ENCODE data around the gene ACTL8. TPM values are rescaled to one million over a fixed set of nuclear protein-coding genes. Genes with fewer than 3 reads are reported as not detected.

ACTL8 gene
- total and polyA plus RNA-seq, 2 donors from 2014 or later: not detected

GRCh38 chr1:17759114-17759513 is 4.0 kb downstream of the ACTL8 start:
- TF ChIP-seq CTCF (IDR thresholded peaks at IDR 0.05; ENCODE audit: borderline replicate concordance, extremely low read depth, insufficient read depth): no peak
- Histone ChIP-seq H3K9ac (ENCODE audit: low read length in 3 of 3) (no peak overlapping the region), H3K4me3 (ENCODE audit: low read length in 3 of 3) (no peak overlapping the region), H3K9me3 (ENCODE audit: control insufficient read depth in 2 of 3, insufficient read depth in 1 of 3, low read length in 3 of 3) (peaks cover 0 to 31% (median 6%) of the 10 kb centered on the region in 3 donors), H3K36me3 (ENCODE audit: control insufficient read depth in 2 of 3, insufficient read depth in 3 of 3, low read length in 3 of 3) (no peaks in the 10 kb centered on the region), H3K4me1 (ENCODE audit: control insufficient read depth in 2 of 3, insufficient read depth in 2 of 3, low read depth in 1 of 3, low read length in 3 of 3) (no peaks in the 10 kb centered on the region), H3K27me3 (ENCODE audit: control insufficient read depth, insufficient read depth, low read length) (no peaks in the 10 kb centered on the region), H3K27ac (ENCODE audit: low read depth in 2 of 2, low read length in 2 of 2) (no peak overlapping the region)
- no peak for FAIRE-seq
- DNase-seq: peak in 1 of 5 donors; percentile 55
- intact Hi-C loops (cut with DNase I): no loop called here

- Histone ChIP-seq H3K27ac (ENCODE audit: low read depth in 2 of 2, low read length in 2 of 2) (no peak overlapping the region), H3K4me3 (ENCODE audit: low read length in 3 of 3) (no peak overlapping the region), H3K9me3 (ENCODE audit: control insufficient read depth in 2 of 3, insufficient read depth in 1 of 3, low read length in 3 of 3) (peaks cover 0 to 20% (median 6%) of the 10 kb centered on the region in 3 donors), H3K27me3 (ENCODE audit: control insufficient read depth, insufficient read depth, low read length) (no peaks in the 10 kb centered on the region), H3K36me3 (ENCODE audit: control insufficient read depth in 2 of 3, insufficient read depth in 3 of 3, low read length in 3 of 3) (no peaks in the 10 kb centered on the region), H3K9ac (ENCODE audit: low read length in 3 of 3) (no peak overlapping the region), H3K4me1 (ENCODE audit: control insufficient read depth in 2 of 3, insufficient read depth in 2 of 3, low read depth in 1 of 3, low read length in 3 of 3) (no peaks in the 10 kb centered on the region)
- no peak for FAIRE-seq
- DNase-seq: peak in 1 of 5 donors; percentile 57
- intact Hi-C loops (cut with DNase I): no loop called here
- TF ChIP-seq CTCF (IDR thresholded peaks at IDR 0.05; ENCODE audit: borderline replicate concordance, extremely low read depth, insufficient read depth): no peak
Measured at GRCh38 chr1:17762313-17762712, 7.2 kb downstream of the ACTL8 start.

GRCh38 chr1:17763417-17763816 is 8.3 kb downstream of the ACTL8 start:
- intact Hi-C loops (cut with DNase I): no loop called here
- TF ChIP-seq CTCF (IDR thresholded peaks at IDR 0.05; ENCODE audit: borderline replicate concordance, extremely low read depth, insufficient read depth): no peak
- Histone ChIP-seq H3K27me3 (ENCODE audit: control insufficient read depth, insufficient read depth, low read length) (no peaks in the 10 kb centered on the region), H3K36me3 (ENCODE audit: control insufficient read depth in 2 of 3, insufficient read depth in 3 of 3, low read length in 3 of 3) (no peaks in the 10 kb centered on the region), H3K27ac (ENCODE audit: low read depth in 2 of 2, low read length in 2 of 2) (no peak overlapping the region), H3K9me3 (ENCODE audit: control insufficient read depth in 2 of 3, insufficient read depth in 1 of 3, low read length in 3 of 3) (peaks cover 0 to 15% (median 6%) of the 10 kb centered on the region in 3 donors), H3K9ac (ENCODE audit: low read length in 3 of 3) (no peak overlapping the region), H3K4me1 (ENCODE audit: control insufficient read depth in 2 of 3, insufficient read depth in 2 of 3, low read depth in 1 of 3, low read length in 3 of 3) (no peaks in the 10 kb centered on the region), H3K4me3 (ENCODE audit: low read length in 3 of 3) (no peak overlapping the region)
- FAIRE-seq: no peak
- no peak for DNase-seq

GRCh38 chr1:17763995-17764394 is 8.9 kb downstream of the ACTL8 start:
- no peak for TF ChIP-seq CTCF (IDR thresholded peaks at IDR 0.05; ENCODE audit: borderline replicate concordance, extremely low read depth, insufficient read depth)
- Histone ChIP-seq H3K4me3 (ENCODE audit: low read length in 3 of 3) (no peak overlapping the region), H3K27me3 (ENCODE audit: control insufficient read depth, insufficient read depth, low read length) (no peaks in the 10 kb centered on the region), H3K27ac (ENCODE audit: low read depth in 2 of 2, low read length in 2 of 2) (no peak overlapping the region), H3K9me3 (ENCODE audit: control insufficient read depth in 2 of 3, insufficient read depth in 1 of 3, low read length in 3 of 3) (peaks cover 0 to 14% (median 6%) of the 10 kb centered on the region in 3 donors), H3K4me1 (ENCODE audit: control insufficient read depth in 2 of 3, insufficient read depth in 2 of 3, low read depth in 1 of 3, low read length in 3 of 3) (no peaks in the 10 kb centered on the region), H3K9ac (ENCODE audit: low read length in 3 of 3) (no peak overlapping the region), H3K36me3 (ENCODE audit: control insufficient read depth in 2 of 3, insufficient read depth in 3 of 3, low read length in 3 of 3) (no peaks in the 10 kb centered on the region)
- DNase-seq: peak in 1 of 5 donors; percentile 45
- no peak for FAIRE-seq
- intact Hi-C loops (cut with DNase I): no loop called here

Measured in kidney (tissue), 14 donors.